KMS-11 (cell line): Measurements from ENCODE around the gene WASHC2C.
"Not testable (repeated sequence)": the region's sequence is repeated elsewhere in the genome, so short reads cannot be mapped to it uniquely, and the experiment has no call there.

Experiments
- H2AFZ ChIP-seq: fragments of 200-600 bp; sonication (generic); 2 replicates; pipeline ENCODE4 v1.6.1; 2016; ENCODE audit warnings: antibody characterized with exemption, mixed run types, low read depth
- H3K27ac ChIP-seq: fragments of 200-600 bp; sonication (generic); 2 replicates; pipeline ENCODE4 v1.6.1; 2016; ENCODE audit warnings: mild to moderate bottlenecking, mixed run types
- H3K27me3 ChIP-seq: fragments of 200-600 bp; sonication (generic); 2 replicates; pipeline ENCODE4 v1.6.1; 2017; ENCODE audit warnings: mild to moderate bottlenecking, low read depth, mixed run types, moderate library complexity; ENCODE audit not compliant: insufficient read depth
- H3K36me3 ChIP-seq: fragments of 200-600 bp; sonication (generic); 2 replicates; pipeline ENCODE4 v1.6.1; 2017; ENCODE audit warnings: mild to moderate bottlenecking, mixed run types; ENCODE audit not compliant: insufficient read depth
- H3K4me1 ChIP-seq: fragments of 200-600 bp; sonication (generic); 2 replicates; pipeline ENCODE4 v1.6.1; 2016; ENCODE audit warnings: mild to moderate bottlenecking, low read depth, mixed run types; ENCODE audit not compliant: poor library complexity, severe bottlenecking
- H3K4me2 ChIP-seq: fragments of 200-600 bp; sonication (generic); 2 replicates; pipeline ENCODE4 v1.7.0; 2016; ENCODE audit warnings: mild to moderate bottlenecking, mixed run types
- H3K4me3 ChIP-seq: fragments of 200-600 bp; sonication (generic); IDR thresholded peaks from 2 replicates; pipeline ENCODE4 v1.6.1; 2017; ENCODE audit warnings: low read depth, low read length, mixed read lengths; ENCODE audit not compliant: insufficient read depth
- H3K79me2 ChIP-seq: fragments of 200-600 bp; sonication (generic); 2 replicates; pipeline ENCODE4 v1.6.1; 2016; ENCODE audit warnings: low read depth, mixed run types; ENCODE audit not compliant: insufficient read depth
- H3K9ac ChIP-seq: fragments of 200-600 bp; sonication (generic); 2 replicates; pipeline ENCODE4 v1.6.1; 2016; ENCODE audit warnings: mild to moderate bottlenecking, mixed run types
- H4K20me1 ChIP-seq: fragments of 200-600 bp; sonication (generic); 2 replicates; pipeline ENCODE4 v1.6.1; 2016; ENCODE audit warnings: mild to moderate bottlenecking, mixed run types; ENCODE audit not compliant: insufficient read depth

Gene WASHC2C

DNA sequence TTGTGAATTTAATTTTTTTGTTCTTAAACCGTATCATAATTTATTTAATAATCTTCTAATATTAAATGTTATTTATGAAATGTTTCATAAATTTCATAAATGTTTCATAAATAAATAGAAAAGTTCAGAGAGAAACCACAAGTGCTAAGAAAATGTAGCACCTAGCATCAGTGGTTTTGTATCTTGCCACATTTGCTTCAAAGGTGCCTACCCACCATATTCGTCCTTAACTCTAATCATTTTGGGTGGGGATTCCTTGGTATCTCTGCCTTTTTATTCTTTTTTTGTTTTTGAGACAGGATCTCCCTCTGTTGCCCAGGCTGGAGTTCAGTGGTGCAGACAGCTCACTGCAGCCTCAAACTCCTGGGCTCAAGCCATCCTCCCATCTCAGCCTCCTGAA lies 7.4 kb downstream of the WASHC2C start:
- not testable (repeated sequence) for H3K4me2 ChIP-seq, H3K4me3 ChIP-seq, H3K9ac ChIP-seq, H3K27ac ChIP-seq, H3K79me2 ChIP-seq, H4K20me1 ChIP-seq, H3K27me3 ChIP-seq, H3K4me1 ChIP-seq, H3K36me3 ChIP-seq, H2AFZ ChIP-seq

DNA sequence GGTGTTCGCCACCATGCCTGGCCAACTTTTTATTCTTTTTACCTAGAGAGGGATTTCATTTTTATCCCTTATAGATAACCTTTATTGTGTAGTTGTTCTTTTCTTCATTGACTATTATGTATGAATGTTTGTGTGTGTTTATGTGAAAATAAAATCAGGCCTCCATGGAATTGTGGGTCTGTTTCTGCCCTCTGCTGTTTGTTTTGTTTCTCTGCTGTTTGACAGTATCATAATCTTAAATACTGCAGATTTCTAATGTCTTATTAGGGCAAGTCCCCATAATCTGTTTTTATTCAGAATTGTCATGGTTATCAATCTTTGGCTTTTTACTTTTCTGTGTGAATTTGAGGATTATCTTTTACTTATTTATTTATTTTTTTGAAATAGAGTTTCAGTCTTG lies 7.8 kb downstream of the WASHC2C start:
- H3K79me2 ChIP-seq, H3K4me2 ChIP-seq, H3K9ac ChIP-seq, H3K4me1 ChIP-seq, H3K4me3 ChIP-seq, H3K36me3 ChIP-seq, H3K27me3 ChIP-seq, H3K27ac ChIP-seq, H2AFZ ChIP-seq, H4K20me1 ChIP-seq: not testable (repeated sequence)

- not testable (repeated sequence) for H2AFZ ChIP-seq, H3K36me3 ChIP-seq, H3K4me1 ChIP-seq, H4K20me1 ChIP-seq, H3K27ac ChIP-seq, H3K27me3 ChIP-seq, H3K9ac ChIP-seq, H3K79me2 ChIP-seq, H3K4me2 ChIP-seq, H3K4me3 ChIP-seq
Measured at GRCh38 chr10:45741559-45741958, 14.5 kb downstream of the WASHC2C start.

DNA sequence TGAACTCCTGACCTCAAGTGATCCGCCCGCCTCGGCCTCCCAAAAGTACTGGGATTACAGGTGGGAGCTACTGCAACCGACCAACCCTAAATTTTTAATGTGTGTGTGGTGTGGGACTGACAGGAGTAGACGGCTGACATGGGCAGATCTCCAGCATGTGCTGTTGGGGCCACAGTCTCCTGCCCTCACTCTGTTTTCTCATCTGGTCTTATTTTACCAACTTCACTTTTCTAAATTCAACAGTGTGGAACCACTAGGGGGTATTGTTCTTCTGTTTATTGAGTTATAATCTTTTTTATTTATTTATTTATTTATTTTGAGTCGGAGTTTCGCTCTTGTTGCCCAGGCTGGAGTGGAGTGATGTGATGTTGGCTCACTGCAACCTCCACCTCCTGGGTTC lies 14.9 kb downstream of the WASHC2C start:
- H4K20me1 ChIP-seq, H3K4me2 ChIP-seq, H3K27me3 ChIP-seq, H2AFZ ChIP-seq, H3K79me2 ChIP-seq, H3K4me3 ChIP-seq, H3K9ac ChIP-seq, H3K36me3 ChIP-seq, H3K4me1 ChIP-seq, H3K27ac ChIP-seq: not testable (repeated sequence)

GRCh38 chr10:45751141-45751540 lies 24.1 kb downstream of the WASHC2C start:
- H3K4me2 ChIP-seq, H3K27me3 ChIP-seq, H3K4me1 ChIP-seq, H2AFZ ChIP-seq, H3K9ac ChIP-seq, H3K4me3 ChIP-seq, H3K27ac ChIP-seq, H4K20me1 ChIP-seq, H3K36me3 ChIP-seq, H3K79me2 ChIP-seq: not testable (repeated sequence)

DNA sequence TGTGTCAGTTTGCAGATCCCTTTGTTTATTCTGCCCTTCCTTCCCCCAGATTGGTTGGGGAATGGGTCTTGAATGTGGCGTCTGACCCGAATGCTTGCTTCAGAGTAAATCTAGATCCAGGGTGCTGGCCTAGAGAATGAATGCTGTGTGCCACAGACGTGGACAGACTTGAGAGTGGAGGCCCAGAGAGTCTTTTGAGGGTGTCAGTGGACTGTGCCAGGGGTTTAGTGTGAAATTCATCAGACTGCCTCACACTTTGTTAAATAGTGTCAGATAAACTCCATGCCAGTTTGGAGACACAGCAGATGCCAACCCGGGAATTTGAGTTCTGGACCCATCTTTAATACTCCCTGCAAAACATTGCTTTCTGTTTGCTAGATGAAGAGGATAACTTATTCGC lies 25.1 kb downstream of the WASHC2C start:
- H3K27me3 ChIP-seq, H4K20me1 ChIP-seq, H3K4me1 ChIP-seq, H3K4me3 ChIP-seq, H3K79me2 ChIP-seq, H3K4me2 ChIP-seq, H3K36me3 ChIP-seq, H3K27ac ChIP-seq, H3K9ac ChIP-seq, H2AFZ ChIP-seq: not testable (repeated sequence)

GRCh38 chr10:45753979-45754495 lies 27.0 kb downstream of the WASHC2C start:
- H3K4me3 ChIP-seq, H3K9ac ChIP-seq, H3K79me2 ChIP-seq, H3K4me1 ChIP-seq, H3K27ac ChIP-seq, H4K20me1 ChIP-seq, H2AFZ ChIP-seq, H3K4me2 ChIP-seq, H3K27me3 ChIP-seq, H3K36me3 ChIP-seq: not testable (repeated sequence)

DNA sequence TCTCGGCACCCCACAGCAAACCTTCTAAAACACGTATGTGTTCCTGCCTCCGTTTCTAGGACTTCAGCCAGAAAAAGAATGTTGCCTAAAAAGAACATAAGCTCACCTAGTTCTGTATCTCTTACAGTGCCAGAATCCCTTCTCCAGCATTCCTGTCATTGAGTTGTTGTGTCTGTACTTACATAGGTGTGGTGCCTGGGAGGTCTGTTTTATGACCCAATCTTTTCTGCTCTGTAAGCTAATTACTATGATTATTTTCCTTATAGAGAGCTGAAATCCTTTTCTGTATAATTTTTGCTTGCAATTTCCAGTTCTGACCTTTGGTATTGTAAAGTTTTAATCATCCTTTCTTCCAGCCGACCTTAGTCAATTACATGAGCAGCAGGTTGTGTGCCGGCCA lies 28.0 kb downstream of the WASHC2C start:
- H2AFZ ChIP-seq, H3K79me2 ChIP-seq, H3K4me3 ChIP-seq, H4K20me1 ChIP-seq, H3K4me2 ChIP-seq, H3K27ac ChIP-seq, H3K9ac ChIP-seq, H3K4me1 ChIP-seq, H3K27me3 ChIP-seq, H3K36me3 ChIP-seq: not testable (repeated sequence)

DNA sequence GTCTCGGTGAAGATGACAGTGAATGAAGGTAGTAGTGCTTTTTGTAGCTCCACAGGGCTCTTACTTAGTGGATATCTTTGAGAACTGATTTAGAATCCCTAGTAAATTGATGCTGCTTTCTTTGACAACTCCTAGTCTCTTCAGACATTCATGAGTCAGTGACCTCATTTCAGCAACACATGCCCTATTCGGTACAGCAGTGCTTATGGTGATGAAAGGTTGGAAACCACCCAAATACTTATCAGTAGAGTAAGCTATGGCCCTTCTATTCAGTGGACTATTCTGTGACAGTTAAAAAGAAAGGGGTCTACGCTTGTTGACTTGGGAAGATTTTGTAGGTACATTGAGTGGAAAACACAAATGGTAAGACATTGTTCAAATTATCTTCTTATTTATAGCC lies 29.0 kb downstream of the WASHC2C start:
- not testable (repeated sequence) for H3K4me2 ChIP-seq, H3K79me2 ChIP-seq, H3K36me3 ChIP-seq, H3K4me1 ChIP-seq, H4K20me1 ChIP-seq, H3K27ac ChIP-seq, H2AFZ ChIP-seq, H3K9ac ChIP-seq, H3K4me3 ChIP-seq, H3K27me3 ChIP-seq

DNA sequence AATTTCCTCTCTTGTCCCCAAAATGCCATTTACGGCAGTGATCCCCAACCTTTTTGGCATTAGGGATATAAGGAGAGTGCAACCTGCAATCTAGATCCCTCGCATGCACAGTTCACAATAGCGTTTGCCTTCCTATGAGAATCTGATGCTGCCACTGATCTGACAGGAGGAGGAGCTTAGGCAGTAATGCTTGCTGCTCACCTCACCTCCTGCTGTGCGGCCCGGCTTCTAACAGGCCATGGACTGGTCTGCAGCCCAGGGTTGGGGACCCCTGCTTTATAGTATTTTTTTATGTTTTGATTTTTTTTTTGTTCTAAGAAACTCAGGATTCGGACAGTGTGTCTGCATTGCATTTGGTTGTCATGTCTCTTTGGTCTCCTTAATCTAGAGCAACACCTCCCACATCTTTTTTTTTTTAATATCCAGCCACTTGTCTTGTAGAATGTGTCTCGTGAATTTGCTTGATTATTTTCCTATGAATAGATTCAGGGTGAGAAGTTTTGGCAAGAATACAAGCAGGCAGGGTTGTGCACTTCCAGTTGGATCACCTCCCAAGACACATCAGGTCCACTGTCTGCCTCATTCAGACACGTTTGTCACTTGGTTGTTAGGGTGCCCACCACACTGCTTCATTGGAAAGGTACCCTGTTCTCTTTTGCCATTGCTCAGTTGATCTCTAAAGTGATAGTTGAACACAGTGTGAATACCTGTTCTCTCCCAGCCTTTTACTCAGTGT lies 30.8 kb downstream of the WASHC2C start:
- H2AFZ ChIP-seq, H4K20me1 ChIP-seq, H3K79me2 ChIP-seq, H3K4me1 ChIP-seq, H3K4me3 ChIP-seq, H3K27ac ChIP-seq, H3K9ac ChIP-seq, H3K36me3 ChIP-seq, H3K27me3 ChIP-seq, H3K4me2 ChIP-seq: not testable (repeated sequence)
